Fibroblast of the conjunctiva (primary cell): ENCODE measurements around the gene OOSP2.
"Not testable (repeated sequence)": the region's sequence is repeated elsewhere in the genome, so short reads cannot be mapped to it uniquely, and the experiment has no call there.

Experiments
- DNase-seq: peaks from one replicate; pipeline ENCODE4 v3.0.0-alpha.2; 2010; ENCODE audit warnings: low read depth

The OOSP2 gene, protein sequence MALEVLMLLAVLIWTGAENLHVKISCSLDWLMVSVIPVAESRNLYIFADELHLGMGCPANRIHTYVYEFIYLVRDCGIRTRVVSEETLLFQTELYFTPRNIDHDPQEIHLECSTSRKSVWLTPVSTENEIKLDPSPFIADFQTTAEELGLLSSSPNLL

DNA sequence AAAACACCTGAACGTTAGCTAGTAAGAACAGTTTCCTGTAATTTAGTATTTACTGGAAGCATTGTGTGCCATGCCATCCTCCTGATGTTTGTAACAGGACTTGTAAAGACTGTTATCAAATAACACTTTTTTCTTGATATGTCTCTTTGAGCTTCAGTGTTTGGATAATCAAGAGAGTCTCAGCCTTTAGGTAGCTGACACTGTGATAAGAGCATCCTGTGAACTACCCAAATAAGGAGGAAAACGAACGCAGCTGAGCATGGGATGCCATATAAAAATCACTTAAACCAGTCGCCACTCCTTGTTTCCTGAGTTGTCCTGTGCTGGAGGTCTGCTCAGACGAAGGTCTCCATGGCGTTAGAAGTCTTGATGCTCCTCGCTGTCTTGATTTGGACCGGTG lies at the start of gene OOSP2:
Gene OOSP2 (plus strand): TSS at position 301 of the 400 bp plus-strand sequence. CDS start 51 bp downstream, at position 352.
- DNase-seq, result no peak

DNA sequence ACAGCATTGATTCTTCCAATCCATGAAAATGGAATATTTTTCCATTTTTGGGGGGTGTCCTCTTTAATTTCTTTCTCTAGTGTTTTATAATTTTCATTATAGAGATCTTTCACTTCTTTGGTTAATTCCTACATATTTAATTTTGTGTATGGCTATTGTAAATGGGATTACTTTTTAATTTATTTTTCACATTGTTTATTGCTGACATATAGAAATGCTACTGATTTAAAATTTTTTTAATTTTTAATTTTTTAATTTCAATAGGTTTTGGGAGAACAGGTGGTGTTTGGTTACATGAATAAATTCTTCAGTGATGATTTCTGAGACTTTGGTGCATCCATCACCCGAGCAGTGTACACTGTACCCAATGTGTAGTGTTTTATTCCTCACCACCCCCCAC lies 49.8 kb upstream of the OOSP2 start:
- DNase-seq, result no peak

DNA sequence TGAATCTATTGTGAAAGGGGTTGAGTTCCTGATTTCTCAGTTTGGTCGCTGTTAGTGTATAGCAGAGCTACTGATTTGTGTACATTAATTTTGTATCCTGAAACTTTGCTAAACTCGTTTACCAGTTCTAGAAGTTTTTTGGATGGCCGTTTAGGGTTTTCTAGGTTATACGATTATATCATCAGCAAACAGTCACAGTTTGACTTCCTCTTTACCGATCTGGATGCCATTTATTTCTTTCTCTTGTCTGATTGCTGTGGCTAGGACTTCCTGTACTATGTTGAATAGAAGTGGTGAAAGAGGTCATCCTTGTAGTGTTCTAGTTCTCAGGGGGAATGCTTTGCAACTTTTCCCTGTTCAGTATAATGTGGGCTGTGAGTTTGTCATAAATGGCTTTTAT lies 47.8 kb upstream of the OOSP2 start:
- no peak for DNase-seq

DNA sequence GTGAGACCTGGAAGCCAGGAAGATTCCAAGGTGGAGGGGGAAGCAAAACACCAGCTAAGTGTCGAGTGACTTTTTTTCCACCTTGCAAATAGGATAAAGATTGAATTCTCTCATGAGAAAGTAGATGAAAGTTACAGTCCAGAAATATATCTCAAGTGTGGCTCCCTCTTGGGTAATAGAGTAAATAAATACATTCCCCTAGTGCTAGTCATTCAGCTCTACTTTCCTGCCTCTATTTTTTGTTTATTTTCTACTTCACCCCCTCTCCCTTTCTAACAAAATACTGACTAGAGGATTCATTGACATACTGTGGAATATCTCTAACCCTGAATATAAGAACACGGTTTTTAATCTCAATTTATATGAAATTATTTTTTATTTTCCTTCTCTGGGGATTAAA lies 42.4 kb upstream of the OOSP2 start:
- no peak for DNase-seq

DNA sequence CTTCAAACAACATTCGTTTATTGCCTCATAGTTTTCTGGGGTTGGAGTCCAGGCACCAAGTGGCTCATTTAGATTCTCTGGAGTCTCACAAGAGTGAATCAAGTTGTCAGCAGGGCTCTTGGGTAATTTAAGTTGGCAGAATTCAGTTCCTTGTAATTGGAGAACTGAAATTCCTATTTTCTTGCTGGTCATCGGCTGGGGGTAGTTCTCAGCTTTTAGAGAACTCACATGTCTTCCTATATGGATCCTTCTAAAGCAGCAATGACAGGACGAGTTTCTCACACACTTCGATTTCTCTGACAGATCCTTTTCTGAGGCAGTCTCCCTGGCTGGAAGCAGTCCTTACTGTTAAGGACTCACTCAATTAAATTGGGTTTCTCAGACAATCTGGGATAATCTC lies 40.5 kb upstream of the OOSP2 start:
- no peak for DNase-seq

DNA sequence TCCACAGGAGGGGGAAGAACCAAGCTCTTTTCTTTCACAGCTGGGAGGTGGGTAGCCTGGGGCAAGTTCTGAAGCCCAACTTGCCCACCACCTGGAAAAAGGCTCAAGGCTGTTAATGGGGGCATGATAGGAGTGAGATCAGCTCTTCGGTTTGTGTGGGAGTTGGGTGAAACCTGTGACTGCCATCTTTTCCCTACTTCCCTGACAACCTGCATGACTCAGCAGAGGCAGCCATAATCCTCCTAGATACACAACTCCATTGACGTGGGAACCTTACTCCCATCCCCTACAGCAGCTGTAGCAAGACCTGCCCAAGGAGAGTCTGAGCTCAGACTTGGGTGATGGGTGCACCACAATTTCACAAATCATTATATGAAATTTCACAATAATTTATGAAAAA lies 36.5 kb upstream of the OOSP2 start:
- DNase-seq, result no peak

DNA sequence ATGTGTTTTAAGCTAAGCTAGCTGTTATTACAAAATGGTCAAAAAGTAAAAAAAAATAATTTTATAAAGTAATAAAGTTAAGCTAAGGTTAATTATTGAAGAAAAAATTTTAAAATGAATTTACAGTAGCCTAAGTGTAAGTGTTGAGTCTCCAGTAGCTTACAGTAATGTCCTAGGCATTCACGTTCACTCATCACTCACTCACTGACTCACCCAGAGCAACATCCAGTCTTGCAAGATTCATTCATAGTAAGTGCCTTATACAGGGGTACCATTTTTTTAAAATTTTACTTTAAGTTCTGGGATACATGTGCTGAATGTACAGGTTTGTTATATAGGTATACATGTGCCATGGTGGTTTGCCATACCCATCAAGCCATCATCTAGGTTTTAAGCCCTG lies 34.8 kb upstream of the OOSP2 start:
- DNase-seq, result no peak

DNA sequence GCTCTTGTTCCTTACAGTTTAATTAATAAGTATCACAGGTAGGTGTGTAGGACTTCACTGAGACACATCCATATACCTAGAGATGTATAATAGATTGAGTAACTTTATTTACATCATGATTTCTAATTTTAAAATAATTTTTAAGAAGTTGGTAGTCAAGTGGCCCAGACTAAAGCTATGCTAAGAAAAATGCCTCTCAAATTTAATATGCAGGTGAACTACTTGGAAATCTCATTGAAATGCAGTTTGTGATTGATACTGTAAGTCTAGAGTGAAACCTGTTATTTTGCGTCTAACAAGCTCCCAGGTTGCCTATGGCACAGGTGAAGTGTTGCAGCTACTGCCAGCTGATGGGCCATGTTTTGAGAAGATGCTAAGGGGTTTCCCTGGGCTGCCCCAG lies 23.3 kb upstream of the OOSP2 start, which contains the start of gene OOSP4B:
Gene OOSP4B (plus strand): TSS at position 301 of the 400 bp plus-strand sequence.
- DNase-seq, result no peak

DNA sequence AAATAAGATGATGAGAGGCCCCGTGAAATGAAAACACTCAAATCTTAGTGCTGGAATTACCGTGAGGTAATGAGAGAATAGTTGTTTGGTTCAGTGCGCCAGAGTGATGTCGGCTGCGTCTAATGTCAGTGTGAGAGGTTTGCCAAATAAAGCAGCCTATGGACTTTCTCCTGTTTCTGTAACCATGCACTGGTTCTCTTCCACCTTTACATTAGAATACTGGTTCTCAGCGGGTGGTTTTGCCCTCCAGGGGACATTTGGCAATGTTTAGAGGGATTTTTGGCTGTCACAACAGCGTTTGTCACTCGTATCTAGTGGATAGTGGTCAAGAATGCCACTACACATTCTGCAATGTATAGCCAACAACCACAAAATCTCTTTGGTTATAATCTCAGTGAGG lies 22.2 kb upstream of the OOSP2 start:
- DNase-seq, result no peak

DNA sequence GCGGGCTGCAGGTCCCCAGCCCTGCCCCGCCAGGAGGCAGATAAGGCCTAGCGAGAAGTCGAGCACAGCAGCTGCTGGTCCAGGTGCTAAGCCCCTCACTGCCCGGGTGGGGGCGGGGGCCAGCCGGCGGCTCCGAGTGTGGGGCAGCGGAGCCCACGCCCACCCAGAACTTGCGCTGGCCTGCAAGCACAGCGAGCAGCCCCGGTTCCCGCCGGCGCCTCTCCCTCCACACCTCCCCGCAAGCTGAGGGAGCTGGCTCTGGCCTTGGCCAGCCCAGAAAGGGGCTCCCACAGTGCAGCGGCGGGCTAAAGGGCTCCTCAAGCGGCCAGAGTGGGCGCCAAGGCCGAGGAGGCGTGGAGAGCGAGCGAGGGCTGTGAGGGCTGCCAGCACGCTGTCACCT lies 19.8 kb upstream of the OOSP2 start:
- not testable (repeated sequence) for DNase-seq

DNA sequence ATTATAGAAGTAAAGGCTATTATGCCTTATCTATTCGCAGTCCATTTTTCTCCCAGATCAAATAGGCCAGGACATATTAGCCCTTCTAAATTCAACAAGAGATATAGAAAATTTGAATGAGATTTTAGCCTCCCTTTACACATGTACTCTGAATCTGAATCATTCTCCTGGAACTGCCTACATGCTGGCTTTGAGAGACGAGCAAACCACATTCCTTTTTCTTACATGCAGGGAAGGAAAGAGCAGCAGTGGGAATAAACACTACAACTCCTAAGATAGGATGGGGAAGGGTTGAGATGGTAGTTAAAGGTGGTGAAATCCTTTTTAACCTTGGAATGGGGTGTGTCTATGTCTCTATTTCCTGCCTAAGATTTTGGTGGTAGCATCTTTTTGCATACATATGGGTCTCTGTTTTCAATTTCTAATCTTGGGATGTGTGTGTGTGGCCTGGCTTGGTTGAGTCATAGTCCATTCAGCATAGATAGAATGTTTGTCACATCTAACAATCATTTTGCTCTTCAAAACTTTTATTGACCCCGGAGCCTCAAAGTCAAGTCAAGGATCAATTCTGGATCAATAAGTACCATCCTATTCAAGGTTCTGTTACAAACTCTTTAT lies 11.1 kb upstream of the OOSP2 start:
- no peak for DNase-seq

DNA sequence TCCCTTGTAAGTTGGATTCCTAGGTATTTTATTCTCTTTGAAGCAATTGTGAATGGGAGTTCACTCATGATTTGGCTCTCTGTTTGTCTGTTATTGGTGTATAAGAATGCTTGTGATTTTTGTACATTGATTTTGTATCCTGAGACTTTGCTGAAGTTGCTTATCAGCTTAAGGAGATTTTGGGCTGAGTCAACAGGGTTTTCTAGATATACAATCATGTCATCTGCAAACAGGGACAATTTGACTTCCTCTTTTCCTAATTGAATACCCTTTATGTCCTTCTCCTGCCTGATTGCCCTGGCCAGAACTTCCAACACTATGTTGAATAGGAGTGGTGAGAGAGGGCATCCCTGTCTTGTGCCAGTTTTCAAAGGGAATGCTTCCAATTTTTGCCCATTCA lies 10.2 kb downstream of the OOSP2 start:
- DNase-seq, result not testable (repeated sequence)

DNA sequence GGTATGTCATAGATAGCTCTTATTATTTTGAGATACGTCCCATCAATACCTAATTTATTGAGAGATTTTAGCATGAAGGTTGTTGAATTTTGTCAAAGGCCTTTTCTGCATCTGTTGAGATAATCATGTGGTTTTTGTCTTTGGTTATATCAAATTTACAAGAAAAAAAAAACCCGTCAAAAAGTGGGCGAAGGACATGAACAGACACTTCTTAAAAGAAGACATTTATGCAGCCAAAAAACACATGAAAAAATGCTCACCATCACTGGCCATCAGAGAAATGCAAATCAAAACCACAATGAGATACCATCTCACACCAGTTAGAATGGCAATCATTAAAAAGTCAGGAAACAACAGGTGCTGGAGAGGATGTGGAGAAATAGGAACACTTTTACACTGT lies 10.6 kb downstream of the OOSP2 start:
- DNase-seq, result not testable (repeated sequence)

DNA sequence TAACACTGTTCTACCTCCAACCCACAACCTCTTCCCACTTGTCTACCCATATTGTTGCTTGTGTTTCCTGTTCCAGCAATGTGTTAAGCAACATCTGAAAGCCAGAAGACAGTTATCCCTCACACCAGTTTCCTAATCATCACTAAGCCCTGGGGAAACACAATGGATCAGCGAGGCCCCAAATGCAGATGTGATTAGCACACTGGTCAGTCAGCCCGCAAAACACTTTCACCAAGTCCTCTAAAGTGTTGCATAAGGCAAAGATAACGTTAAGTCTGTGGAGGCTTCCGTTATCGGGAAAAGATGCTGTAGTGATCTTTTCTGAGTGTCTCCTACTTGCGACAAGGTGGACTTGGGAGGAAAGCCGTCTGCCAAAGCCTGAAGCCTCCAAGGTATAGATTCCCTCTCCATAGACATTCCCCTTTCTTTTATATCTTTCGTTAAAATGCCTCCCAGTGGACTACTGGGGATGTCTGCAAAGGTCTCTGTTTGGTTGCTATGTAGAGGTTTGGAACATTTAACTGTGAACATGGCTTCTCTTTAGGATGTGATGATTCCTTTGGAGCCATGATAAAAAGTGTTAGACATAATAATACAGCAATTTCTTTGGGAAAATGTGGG lies 16.2 kb downstream of the OOSP2 start, which contains the start of gene MS4A3:
Gene MS4A3 (plus strand): TSS at position 317 of the 621 bp plus-strand sequence. CDS start 4,496 bp downstream, outside the sequence.
- no peak for DNase-seq

DNA sequence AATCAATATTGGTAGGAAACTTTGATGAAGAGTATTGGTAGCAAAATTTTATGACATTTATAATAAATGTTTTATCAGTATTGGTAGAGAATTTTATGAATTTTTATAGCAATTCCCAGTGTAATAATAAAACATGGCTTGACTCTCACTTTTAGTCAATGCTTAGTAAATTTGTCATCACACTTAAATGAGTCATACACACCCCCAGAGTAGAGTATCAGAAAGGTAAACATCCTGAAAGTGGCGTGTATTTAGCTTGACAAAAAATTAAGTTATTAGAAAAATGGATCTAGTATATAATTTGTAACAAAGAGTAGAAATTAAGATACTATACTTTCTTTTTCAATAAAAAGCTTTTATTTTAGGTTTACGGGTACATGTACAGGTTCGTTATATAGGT lies 18.8 kb downstream of the OOSP2 start:
- no peak for DNase-seq

DNA sequence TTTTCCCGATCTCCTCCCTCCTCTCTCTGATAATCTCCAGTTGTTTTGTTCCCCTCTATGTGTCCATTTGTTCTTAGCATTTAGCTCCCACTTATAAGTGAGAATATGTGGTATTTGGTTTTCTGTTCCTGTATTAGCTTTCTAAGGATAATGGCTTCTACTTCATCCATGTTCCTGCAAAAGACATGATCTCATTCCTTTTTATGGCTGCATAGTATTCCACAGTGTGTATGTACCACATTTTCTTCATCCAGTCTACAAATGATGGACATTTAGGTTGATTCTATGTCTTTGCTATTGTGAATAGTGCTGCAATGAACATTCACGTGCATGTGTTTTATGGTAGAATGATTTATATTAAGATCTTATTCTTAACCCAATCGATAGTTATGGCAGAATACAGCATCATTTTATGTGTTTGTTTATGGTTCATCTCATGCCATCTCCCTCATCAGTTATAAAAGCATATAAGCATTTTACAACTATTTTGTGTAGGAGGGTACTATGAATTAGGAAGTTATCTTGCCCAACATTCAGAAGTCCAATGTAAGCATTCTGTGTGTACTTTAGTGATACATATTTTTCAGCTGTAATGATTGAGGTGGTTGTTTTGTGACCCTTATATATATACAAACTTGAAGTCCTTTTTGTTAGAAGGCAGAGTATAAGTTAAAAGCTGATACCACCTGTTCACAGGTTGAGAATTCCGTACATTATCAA lies 19.5 kb downstream of the OOSP2 start:
- no peak for DNase-seq

DNA sequence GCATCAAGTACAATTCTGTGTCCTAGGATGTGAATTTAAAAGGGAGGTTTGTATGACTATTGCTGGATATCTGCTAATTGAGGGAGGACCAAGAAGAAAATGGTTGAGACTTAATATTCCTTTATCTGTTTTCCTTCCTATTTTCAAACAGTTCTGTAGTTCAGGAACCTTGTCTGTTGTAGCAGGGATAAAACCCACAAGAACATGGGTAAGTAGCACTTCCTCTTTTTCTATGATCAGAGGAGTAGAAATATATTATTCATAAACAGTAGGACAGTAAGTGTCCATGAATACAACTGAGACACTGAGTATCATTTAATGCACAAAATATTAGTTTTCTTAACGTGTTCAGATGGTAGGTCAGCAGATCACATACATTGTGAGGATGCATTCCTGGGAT lies 23.9 kb downstream of the OOSP2 start:
- DNase-seq, result no peak

DNA sequence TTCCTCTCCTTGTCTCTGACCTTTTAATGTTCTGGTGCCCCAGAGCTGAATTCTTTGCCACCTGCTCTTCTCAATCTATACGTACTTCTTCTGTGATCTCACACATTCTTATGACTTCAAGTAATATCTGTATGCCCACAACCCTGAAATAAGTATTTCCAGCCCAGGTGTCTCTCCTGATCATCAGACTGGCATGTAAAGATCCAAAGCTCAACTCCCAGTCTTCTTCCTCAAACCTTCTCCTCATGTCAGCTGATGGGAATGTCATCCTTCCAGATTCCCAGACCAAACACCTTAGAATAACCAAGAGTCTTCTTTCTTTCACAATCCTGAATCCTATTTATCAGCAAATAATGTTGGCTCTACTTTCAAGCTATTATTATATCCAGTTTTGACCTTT lies 25.6 kb downstream of the OOSP2 start:
- no peak for DNase-seq

DNA sequence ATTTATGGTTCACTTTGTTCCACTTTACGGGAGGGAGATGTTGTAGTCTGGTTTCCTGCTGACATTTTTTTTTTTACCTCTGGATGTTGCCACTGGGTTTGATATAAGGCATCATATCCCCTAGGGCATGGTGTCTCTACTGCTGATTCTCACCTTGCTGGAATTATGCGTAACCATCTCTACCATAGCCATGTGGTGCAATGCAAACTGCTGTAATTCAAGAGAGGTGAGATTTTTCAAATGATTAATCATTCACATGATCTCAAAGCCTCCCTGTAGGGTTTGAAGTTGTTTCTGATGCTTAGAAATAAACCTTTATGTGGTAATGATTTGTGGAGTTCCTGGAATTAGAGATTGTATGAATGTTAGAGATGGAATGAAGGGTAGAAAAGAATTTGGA lies 29.2 kb downstream of the OOSP2 start:
- no peak for DNase-seq

DNA sequence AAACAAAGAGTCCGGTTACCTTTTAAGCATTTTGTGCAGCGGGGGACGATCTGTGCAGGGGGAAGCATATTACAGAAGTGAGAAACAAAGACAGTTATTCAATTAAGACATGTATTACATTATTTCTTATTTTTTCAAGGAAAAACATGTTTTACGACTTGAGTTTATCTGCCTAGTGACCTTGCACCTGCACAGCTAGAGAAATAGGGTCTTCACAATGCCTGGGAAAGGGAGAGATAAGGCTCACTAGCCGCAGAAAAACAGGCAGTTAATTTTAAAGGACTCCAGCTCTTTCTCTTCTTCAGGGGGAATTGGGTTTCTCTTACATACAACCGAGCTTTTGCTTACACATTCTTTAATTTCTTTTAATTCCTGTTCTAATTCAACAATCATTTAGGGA lies 31.4 kb downstream of the OOSP2 start:
- not testable (repeated sequence) for DNase-seq

DNA sequence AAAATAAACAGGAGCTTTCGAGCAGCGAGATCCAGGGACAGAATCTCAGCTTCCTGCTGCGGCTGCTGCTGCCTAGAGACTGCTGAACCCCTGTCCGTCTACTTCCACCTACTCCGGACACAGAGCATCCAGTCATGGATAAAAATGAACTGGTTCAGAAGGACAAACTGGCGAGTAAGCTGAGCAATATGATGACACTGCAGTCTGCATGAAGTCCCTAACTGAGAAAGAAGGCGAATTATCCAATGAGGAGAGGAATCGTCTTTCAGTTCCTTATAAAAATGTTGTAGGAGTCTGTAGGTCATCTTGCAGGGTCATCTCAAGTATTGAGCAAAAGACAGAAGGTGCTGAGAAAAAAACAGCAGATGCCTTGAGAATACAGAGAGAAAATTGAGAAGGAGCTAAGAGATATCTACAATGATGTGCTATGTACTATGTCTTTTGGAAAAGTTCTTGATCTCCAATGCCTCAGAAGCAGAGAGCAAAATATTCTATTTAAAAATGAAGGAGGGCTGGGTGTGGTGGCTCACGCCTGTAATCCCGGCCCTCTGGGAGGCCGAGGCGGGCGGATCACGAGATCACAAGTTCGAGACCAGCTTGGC lies 37.1 kb downstream of the OOSP2 start:
- DNase-seq, result no peak

DNA sequence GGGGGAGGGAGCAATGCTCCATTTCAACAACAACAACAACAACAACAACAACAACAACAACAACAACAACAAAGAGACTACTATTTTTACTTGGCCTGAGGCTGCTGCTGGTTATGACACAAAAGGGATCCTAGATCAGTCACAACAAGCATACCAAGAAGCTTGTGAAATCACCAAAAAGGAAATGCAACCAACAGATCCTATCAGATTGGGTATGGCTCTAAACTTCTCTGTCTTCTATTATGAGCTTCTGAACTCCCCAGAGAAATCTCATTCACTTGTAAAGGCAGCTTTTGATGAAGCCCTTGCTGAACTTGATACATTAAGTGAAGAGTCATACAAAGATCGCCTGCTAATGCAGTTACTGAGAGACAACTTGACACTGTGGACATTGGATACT lies 37.8 kb downstream of the OOSP2 start:
- DNase-seq, result no peak

DNA sequence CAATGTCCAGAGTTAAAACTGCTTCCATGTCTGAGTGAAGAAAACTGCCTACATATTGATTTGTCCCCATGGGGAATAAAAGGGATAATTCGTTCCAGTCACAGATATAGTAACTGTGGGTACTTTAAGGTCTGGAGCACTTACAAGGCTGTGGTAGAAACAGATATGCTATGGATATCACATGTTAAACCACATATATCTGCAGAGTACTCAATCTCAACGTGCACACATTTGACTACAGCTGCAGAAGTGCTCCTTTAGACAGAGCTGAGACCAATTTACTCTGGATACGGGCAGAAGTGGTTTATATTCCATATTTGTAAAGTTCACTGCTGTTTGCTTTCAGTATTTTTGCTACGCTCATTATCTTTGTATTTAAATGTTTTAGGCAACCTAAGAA lies 38.5 kb downstream of the OOSP2 start:
- no peak for DNase-seq
